Measurements from ENCODE around the gene NADK2.

The NADK2 gene

DNA sequence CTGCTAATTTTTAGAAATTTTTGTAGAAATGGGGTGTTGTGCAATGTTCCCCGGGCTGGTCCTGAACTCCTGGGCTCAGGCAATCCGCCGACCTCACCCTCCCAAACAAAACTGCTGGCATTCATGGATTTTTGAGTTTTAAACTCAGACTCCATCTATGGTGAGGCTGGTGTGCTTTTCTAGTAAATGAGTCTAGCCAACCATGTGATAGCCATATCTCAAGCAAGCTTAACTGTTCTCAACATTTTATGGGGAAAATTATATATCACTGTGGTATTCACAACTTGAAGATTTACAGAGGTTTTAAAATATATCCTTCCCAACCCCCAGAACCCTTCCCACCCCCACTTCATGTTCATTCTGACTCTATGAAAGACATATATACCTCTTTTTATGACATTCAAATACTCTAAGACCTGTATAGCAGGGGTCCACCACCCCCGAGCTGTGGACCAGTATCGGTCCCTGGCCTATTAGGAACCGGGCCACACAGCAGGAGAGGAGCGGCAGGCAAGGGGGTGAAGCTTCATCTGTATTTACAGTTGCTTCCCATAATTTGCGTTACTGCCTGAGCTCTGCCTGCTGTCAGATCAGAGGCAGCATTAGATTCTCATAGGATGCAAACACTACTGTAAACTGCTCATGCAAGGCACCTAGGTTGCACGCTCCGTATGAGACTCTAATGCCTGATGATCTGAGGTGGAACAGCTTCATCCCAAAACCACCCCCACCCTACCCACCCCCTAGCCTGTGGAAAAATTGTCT is 4.5 kb upstream of the NADK2 start:
- DNase-seq (ENCODE audit: low read depth in 3 of 3) = no peak

DNA sequence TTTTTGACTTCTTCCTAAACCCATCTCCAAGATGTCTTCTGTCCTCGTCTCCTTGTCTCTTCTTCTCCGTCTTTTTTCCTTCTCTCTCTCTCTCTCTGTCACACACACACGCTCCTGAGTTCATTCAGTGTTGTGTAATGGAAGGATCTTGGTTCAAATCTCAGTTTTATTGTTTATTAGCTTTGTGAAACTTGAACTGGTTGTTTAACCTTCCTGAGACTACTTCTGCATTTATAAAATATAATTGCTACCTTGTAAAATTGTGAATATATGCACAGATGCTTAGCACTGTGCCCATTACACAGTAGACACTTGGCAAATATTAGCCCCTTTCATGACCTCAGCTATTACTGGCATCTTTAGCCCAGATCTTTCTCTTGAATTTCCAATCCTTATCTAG is 2.4 kb upstream of the NADK2 start:
- DNase-seq (ENCODE audit: low read depth in 3 of 3) = no peak

DNA sequence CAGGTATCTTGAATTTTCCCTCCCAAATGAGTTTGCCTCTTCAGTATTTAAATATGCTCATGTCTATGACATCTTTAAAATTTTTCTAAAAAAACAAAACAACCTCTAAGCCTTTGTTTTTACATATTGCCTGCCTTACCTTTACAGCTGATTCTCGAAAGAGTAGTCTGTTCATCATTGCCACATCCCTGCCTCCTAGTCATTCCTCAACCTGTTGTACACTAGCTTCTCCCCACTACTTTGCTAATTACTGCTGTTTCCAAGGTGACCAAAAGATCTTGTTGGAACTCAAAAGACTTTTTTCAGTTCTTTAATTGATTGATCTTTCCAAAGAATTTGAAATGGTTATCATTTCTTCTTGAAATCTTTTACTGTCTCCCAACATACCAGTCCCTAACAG is 1.9 kb upstream of the NADK2 start:
- DNase-seq (ENCODE audit: low read depth in 3 of 3) = no peak

DNA sequence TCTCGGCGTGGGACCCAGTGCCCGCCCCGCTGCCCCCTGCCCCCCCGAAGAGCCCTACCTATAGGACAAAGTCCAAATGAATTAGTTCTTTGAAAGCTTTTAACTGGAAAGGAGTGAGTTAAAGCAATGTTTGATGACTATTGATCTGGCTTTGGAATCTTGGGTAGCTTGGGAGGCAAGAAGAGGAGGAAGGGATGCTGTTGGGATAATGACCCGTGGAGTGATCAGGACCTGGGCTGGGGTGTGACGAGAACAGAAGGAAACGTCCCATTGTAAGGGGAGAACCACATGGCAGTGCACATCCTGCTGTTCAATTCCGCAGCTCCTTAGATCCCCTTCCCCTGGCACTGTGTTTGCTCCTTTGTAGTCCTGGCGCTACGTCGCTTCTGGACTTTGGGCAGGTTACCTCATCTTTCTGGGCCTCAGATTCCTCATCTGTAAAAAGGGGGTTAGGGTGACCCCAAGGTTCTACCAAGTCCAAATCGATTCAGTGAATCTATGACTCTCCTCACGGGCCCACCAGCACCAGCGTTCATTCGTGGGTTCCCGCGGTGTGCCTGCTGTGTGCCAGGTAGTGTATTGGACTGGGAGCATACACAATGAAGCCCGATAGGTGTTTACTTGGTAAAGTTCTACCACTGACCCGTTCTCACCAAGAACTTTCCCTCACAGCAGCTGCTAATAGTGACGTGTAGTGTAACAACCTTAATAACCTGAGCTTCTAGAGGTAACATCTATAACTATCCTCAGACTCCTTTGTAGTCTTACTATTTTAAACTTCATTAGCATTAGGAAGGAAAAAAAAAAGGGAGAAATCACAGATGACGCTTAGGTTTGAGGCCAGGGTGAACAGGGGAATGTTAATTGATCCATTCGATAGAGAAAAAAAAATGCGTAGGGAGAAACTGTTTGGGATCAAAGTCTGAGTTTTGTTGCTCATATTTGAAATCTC is 1.1 kb upstream of the NADK2 start:
- no peak for DNase-seq (ENCODE audit: low read depth in 3 of 3)

DNA sequence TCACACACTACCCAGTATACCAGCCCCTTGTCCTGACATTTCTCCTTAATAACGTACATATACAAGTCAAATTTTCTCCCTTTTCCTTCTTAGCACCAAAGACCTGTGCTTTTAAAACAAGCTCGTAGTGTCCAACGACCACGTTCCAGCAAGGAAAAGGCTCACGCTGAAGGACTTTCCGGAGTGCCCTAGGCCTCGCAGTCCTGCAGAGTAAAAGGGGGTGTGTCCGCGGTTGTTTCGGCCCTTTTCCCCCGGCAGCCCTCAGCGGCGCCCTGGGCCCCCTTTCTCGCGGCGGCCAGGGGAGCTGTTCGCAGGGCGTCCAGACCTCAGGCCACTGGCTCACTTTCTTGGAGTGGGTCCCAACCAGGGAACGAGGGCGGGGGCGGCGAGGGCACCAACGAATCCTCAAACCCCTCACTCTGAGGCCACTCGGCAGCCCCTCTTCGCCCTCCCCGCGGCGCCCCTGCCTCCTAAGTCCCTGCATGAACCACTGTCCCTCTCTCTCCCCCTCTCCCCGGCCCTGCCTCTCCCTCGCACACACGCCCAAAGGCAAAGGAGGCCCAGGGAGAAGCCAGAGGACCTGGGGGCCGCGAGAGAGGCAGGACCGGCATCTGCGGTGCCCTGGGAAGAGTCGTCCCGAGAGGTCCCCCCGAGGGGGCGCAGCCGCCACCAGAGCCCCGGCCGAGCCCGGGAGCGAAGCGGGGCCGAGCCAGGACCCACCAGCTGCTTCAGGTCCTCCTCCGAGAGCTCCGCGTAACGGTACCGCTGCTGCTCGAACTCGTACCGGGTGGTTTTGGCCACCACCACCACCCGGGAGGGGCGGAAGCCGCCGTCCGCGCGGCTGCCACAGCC is 720 bp downstream of the NADK2 start:
- DNase-seq (ENCODE audit: low read depth in 3 of 3) = peak in 1 of 3 donors; percentile 22

DNA sequence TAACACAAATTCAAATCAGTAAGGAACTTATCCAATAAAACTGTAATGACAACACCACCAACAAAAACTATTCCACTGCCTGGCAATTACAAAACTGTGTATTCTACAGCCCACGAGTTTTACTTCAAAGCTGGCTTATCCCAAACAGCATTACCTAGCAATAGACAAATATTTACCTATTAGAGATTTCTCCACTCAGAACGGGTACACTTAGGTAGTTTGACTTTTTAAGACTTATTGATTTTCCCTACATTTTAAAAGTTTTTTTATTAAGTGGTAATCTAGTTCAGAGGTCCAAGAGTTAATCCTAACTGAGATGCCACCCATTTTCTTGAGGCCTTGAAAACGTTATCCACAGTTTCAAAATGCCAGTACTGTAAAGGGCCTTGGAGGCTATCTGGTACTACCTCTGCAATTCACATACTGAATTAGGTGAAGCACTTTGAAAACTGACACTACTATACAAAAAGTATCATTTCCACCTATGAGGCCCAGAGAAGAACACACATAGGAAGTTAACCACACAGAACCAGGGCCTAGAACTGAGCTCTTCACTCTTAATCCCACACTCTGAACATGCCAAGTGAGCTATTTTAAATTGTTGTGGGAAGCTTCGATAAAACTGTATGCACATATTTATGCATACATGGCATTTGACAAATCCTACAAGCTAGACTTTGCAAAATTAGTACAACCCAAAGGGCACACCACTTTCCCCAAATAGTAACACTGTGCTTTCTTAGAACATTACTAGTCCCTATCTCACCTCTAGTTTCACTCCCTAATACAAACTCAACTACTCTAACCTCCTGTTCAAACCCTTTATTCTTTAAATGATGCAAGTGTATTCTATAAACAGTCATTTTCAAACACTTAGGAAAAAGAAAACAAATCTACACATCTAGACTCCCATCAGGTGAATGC is 2.1 kb downstream of the NADK2 start:
- no peak for DNase-seq (ENCODE audit: low read depth in 3 of 3)

DNA sequence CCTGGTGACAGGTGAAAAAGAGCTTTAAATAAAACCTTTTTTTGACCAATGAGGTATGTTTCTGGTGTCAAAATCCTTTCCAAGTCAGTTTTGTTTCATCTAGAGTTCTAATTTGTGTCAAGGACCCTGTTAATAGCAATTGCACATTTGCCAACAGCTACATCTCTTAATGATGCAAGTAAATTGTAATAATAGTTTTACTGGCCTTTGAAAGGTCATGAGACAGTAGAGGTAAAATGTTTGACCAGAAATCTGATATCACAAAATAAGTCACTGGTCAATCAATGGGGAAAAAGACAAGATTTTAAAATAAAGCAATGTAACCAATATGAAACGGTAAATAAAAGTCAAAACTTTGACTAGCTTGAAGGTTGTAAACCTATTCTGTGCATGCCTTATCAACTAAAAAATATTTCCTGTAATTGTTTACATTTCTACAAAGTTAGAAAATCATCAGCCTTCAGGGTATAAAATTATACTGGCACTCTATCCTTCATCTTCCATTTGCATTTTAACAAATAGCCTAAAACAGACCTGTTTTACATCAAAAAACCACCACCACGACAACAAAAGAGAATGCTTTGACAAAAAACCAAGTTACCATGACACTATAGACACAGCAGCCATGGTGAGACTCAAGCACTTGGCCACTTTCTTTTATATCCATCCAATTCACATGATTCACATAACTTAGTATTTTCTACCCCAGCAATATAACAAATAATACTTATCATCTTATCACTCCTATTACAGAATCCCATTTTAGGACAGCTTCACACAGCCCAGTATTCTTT is 3.0 kb downstream of the NADK2 start:
- DNase-seq (ENCODE audit: low read depth in 3 of 3) = no peak

DNA sequence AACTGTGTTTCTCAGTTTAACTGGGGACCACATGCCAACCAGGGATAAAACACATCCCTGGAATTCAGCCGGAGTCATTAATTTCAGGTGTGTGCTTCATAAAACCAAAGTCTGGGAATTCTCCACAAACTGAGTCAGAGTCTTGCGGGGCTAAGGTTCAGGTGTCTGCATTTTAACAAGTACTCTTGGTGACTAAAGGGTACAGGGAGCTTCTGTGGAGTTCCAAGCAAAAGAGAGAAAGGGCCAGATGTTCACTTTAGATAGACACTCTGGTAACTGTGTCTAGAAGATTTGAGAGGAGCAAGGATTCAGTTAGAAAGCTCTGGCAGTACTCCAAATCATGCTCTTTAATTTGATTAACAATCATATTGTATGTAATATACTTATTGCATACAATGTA is 4.0 kb downstream of the NADK2 start:
- DNase-seq (ENCODE audit: low read depth in 3 of 3) = no peak

DNA sequence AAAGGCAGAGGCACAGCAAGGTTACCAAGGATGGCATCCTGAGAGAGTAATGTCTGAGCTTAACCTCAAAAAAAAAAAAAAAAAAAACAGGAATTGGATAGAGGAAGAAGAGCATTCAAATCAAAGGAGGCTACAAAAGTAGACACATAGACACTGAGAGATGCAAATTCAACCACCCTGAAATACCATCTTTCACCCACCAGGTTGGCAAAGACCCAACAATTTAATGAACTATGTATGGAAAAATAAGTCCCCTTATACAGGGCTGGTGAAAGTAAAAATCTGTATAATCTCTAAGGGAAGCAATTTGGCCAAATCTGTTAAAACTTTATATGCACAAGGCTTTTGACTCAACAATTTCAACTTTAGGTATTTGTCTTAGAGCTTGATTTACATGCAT is 4.9 kb downstream of the NADK2 start:
- no peak for DNase-seq (ENCODE audit: low read depth in 3 of 3)

DNA sequence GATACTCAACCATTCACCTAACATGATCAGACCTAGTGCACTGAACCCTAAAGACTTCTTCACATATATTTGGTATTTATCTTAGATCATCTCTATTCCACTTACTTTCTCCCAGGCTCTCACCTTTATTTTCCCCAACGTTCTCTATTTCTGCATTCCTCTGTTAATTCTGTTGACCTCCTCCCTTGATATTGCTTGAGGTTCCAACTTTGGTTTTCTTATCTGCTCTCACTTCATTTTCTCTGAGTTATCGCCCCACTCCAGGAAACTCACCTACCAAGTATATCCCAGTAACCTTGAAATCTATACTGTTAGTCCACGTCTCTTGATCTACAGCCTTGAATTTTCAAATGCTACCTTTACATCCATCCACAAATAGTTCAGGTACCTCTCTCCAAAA is 9.2 kb downstream of the NADK2 start:
- DNase-seq (ENCODE audit: low read depth in 3 of 3) = no peak

DNA sequence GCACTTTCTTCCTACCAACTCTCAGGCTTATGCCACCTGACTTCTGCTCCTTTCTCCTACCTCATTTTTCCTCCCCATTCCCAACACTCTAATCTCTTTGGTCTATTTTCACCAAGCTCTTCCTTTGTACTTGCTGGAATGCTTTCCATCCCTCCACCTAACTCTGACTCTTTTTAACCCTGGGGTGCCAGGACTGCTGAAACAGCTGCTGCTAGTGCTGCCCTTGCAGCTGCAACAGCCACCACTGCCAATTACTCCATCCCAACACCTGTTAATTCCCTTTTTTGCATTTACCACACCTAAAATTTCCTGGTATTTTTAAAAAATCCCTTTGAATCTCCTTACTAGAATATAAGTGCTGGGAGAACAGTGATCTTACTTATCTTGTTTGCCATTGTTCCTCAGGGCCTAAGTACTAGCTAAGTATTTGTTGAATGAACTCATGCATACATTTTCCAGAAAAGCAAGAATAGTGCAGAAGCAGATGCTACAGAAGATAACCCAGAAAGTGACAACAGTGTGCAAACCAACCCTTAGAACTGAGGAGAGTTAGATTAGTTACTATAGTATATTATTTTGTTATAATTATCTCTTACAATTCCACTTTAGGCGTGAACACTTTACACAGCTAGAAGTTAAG is 11.5 kb downstream of the NADK2 start:
- DNase-seq (ENCODE audit: low read depth in 3 of 3) = no peak

DNA sequence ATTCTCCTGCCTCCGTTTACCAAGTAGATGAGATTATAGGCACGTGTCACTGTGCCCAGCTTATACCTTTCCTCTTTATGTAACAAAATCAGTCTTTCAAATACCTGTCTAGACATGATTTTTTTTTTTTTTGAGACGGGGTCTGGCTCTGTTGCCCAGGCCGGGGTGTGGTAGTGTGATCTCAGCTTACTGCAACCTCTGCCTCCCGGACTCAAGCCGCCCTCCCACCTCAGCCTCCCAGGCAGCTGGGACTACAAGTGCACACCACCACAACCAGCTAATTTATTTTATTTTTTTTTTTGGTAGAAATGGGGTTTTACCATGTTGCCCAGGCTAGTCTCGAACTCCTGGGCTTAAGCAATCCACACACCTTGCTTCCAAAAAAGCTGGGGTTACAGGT is 13.2 kb downstream of the NADK2 start:
- DNase-seq (ENCODE audit: low read depth in 3 of 3) = no peak

DNA sequence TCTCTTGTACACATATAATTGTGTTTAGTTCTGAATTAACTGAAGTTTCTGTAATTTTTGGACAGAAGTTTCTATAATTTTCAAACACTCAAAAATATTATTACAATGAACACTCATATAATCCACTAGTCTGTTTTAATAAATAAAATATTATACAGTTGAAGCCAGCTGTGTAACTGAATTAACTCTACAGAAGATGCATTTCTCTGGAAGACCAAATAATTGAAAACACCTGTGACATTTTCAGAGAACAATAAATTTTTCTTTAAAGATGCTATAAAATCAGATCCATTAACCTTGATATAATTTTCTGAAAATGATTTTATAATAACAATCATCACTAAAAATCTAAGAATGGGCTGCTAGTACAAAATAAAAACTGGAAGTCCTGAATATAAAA is 14.7 kb downstream of the NADK2 start:
- no peak for DNase-seq (ENCODE audit: low read depth in 3 of 3)

DNA sequence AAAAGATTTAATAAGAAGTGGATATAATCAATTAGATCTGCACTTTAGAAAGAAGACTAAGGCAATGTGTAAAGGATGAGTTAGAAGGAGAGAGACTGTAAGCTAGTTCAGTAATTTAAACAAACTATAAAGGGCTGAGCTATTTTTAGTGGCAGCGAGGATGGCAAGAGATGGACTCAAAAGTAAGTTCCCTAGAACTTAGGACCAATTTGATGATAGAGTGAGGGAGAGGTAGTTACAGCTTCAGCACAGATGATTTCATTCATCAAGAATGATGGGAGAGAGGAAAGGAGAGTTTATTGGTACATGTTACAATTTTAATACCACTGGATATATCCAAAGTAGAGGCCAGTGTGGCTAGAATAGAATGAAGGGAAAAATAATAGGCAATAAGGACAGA is 19.1 kb downstream of the NADK2 start:
- DNase-seq (ENCODE audit: low read depth in 3 of 3) = no peak

DNA sequence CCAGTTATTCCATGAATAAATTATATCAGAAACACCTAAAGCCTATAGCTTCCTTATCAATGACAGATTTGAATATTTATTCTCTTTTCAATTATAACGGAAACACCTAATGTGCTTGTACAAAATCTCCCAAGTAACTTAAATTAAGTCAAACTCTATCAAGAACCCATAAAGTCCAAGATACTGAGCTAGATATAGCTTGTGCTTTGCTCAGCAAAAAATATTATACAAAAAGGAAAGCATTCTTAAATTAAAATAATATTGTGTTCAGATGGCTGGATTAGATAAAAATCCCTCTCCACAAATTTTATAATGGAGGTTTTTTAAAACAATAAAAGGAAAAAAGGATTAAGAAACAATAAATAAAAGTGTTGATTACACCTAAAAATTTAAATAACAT is 23.7 kb downstream of the NADK2 start:
- no peak for DNase-seq (ENCODE audit: low read depth in 3 of 3)

DNA sequence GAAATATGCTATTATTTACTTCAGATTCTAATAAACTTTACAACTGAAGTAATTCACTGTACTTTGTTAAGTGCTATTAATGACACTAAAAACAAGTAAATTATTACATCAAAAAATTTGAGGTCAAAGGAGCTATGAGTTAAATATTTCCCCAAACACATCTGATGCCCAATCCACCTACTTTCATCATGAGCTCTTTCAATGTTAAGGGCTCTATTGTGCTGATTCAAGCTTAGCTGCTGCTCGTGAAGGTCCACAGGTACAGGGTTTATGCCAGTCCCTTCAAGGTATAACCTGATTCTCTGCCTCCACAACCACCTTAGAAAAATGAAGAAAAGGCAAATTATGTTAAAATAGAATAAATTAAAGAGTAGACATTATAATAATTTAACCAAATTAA is 24.2 kb downstream of the NADK2 start:
- DNase-seq (ENCODE audit: low read depth in 3 of 3) = no peak

DNA sequence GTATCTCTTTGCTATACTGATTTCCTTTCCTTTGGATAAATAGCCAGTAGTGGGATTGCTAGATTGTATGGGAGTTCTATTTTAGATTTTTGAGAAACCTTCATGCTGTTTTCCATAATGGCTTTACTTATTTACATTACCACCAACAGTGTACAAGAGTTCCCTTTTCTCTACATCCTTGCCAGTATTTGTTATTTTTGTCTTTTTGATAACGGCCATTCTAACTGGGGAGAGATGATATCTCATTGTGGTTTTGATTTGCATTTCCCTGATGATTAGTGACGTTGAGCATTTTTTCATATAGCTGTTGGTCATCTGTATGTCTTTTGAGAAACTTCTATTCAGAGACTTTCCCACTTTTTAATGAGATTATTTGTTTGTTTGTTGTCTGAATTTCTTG is 25.8 kb downstream of the NADK2 start:
- no peak for DNase-seq (ENCODE audit: low read depth in 3 of 3)

DNA sequence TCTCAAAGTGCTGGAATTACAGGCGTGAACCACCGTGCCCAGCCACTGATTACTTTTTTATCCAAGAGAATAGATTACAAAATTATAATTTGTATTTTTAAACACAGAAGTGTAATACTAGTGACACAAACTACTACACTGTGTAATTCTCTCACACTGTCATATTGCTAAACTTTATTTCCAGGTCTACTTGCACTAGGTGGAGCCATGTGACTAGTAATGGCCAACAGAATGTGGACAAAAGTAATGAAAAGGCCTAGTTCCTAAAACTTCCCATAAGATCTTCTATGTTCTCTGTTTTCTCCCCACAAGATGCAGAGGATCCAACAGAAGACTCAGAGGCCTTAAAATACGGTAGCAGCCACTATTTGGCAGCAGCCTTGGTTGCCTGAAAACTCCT is 27.3 kb downstream of the NADK2 start:
- no peak for DNase-seq (ENCODE audit: low read depth in 3 of 3)

DNA sequence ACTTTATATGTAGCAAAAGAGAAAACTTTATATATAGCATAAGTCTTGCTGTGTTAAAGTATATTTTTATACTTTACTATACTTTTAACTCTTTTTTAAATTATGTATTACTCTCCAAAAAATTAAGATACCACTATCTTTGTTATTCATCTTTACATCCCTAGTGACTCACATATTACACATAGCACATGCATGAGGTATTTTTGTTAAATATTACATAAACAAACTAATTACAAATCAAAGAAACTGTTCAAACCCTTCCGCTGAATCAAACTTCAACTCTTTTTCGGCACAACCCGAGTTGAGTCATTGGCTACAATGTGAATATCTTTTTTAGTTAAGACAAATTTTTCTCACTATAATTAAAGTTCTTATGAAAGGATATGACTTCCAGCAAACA is 32.1 kb downstream of the NADK2 start:
- no peak for DNase-seq (ENCODE audit: low read depth in 3 of 3)

DNA sequence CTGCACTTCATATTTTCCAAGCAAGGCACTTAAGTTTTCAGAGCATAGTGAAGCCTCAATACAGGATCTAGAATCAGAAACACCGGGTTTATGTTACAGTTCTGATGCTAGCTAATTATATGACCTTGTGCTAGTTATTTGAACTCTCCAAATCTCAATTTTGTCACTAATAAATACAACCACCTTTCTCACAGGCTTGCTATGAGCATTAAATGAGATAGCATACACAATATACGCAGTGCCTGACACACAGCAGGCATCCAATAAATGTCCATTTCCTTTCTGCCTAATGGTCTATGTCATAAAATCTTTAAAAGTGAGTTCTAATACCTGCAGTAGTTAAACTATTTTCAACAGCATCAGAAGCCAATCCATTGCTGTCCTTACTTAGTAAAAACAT is 32.9 kb downstream of the NADK2 start:
- no peak for DNase-seq (ENCODE audit: low read depth in 3 of 3)
